Measurements from ENCODE around the gene CANX. TPM values are rescaled to one million over a fixed set of nuclear protein-coding genes. Genes with fewer than 3 reads are reported as not detected.
A peak's percentile ranks its signal among the peaks of the same experiment; 100 is the strongest.

The CANX gene
- total and polyA plus RNA-seq, 2 of the 13 experiments (the other 11 are each of a cell fraction or from before 2014, with no cell fraction given): 477 to 680 TPM

DNA sequence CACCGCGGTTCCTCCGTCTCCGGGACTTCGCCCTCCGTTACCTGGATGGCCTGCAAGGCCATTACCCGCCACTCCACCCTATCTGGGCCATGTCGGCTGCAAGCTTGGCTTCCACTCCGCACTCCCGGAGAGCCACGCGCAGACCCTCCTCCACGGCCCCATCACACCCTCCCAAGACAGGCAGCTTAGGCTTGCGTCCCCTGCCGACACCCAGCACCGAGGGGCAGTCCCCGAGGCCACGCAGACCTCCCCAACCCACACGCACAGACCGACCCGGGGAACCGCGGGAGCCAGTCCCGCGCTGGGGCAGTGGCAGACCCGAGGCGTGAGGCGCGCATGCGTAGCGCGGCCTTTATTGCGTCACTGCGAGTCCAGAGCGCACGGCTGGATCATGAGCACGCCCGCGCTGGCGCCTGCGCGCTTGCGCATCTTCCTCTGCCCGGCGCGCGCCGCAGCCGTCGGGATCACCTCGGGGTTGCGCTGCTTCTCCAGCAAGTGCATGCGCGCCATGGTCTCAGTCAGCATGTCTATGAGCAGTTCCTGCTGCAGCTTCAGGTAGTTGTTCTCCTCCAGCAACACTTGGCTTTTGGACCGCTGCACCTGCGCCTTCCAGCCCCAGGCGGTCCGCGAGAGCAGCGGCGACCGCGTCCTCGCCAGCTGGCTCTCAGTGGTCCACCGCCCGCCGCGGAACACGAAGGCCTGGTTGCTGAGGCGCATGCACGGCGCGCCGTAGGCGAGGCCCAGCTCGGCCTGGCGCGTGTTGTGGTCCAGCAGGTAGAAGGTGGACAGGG lies 20.3 kb upstream of the CANX start (continued):
- TF ChIP-seq ZNF33B (CRISPR knock-in tag; IDR thresholded peaks at IDR 0.05): 0 out of 2 replicates have a peak, but pooled peaks have one; percentile 61
- TF ChIP-seq MTF2 (CRISPR knock-in tag; IDR thresholded peaks at IDR 0.05; ENCODE audit: borderline replicate concordance): 0 out of 2 replicates have a peak, but pooled peaks have one; percentile 58
- TF ChIP-seq YEATS2 (CRISPR knock-in tag; IDR thresholded peaks at IDR 0.05; ENCODE audit: borderline replicate concordance): peak; percentile 85
- TF ChIP-seq KLF15 (CRISPR knock-in tag; IDR thresholded peaks at IDR 0.05; ENCODE audit: borderline replicate concordance): no peak; the same call in 1 of the 2 replicates
- no peak for TF ChIP-seq ZKSCAN1 (IDR thresholded peaks at IDR 0.05; ENCODE audit: low read length)
- TF ChIP-seq, protein P1, sequence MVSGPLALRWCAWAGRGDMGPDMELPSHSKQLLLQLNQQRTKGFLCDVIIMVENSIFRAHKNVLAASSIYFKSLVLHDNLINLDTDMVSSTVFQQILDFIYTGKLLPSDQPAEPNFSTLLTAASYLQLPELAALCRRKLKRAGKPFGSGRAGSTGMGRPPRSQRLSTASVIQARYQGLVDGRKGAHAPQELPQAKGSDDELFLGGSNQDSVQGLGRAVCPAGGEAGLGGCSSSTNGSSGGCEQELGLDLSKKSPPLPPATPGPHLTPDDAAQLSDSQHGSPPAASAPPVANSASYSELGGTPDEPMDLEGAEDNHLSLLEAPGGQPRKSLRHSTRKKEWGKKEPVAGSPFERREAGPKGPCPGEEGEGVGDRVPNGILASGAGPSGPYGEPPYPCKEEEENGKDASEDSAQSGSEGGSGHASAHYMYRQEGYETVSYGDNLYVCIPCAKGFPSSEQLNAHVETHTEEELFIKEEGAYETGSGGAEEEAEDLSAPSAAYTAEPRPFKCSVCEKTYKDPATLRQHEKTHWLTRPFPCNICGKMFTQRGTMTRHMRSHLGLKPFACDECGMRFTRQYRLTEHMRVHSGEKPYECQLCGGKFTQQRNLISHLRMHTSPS (CRISPR knock-in tag; IDR thresholded peaks at IDR 0.05; ENCODE audit: low read depth): peak; percentile 42
- TF ChIP-seq ZFAT (CRISPR knock-in tag; conservative IDR thresholded peaks at IDR 0.05): no peak; the same call in 1 of the 2 replicates
- no peak for TF ChIP-seq ATAD3A (CRISPR knock-in tag; IDR thresholded peaks at IDR 0.05)
- TF ChIP-seq, protein P2, sequence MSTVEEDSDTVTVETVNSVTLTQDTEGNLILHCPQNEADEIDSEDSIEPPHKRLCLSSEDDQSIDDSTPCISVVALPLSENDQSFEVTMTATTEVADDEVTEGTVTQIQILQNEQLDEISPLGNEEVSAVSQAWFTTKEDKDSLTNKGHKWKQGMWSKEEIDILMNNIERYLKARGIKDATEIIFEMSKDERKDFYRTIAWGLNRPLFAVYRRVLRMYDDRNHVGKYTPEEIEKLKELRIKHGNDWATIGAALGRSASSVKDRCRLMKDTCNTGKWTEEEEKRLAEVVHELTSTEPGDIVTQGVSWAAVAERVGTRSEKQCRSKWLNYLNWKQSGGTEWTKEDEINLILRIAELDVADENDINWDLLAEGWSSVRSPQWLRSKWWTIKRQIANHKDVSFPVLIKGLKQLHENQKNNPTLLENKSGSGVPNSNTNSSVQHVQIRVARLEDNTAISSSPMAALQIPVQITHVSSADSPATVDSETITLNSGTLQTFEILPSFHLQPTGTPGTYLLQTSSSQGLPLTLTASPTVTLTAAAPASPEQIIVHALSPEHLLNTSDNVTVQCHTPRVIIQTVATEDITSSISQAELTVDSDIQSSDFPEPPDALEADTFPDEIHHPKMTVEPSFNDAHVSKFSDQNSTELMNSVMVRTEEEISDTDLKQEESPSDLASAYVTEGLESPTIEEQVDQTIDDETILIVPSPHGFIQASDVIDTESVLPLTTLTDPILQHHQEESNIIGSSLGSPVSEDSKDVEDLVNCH (CRISPR knock-in tag; IDR thresholded peaks at IDR 0.05): peak; percentile 79; the same call in 1 of the 2 replicates
- no peak for TF ChIP-seq TP53 (CRISPR knock-in tag; conservative IDR thresholded peaks at IDR 0.05)
- no peak for TF ChIP-seq ZNF17 (CRISPR knock-in tag; IDR thresholded peaks at IDR 0.05)
- peak; percentile 47; the same call in 1 of the 2 replicates for TF ChIP-seq ZNF724P (CRISPR knock-in tag; IDR thresholded peaks at IDR 0.05; ENCODE audit: borderline replicate concordance)
- TF ChIP-seq ZNF720 (CRISPR knock-in tag; IDR thresholded peaks at IDR 0.05): no peak
- no peak for TF ChIP-seq RAD51 (IDR thresholded peaks at IDR 0.05; ENCODE audit: borderline replicate concordance)
- TF ChIP-seq GATAD1 (CRISPR knock-in tag; IDR thresholded peaks at IDR 0.05): peak; percentile 87
- TF ChIP-seq ZNF12 (CRISPR knock-in tag; IDR thresholded peaks at IDR 0.05): 0 out of 2 replicates have a peak, but pooled peaks have one; percentile 15
- TF ChIP-seq ZNF256 (CRISPR knock-in tag; conservative IDR thresholded peaks at IDR 0.05): no peak
- TF ChIP-seq SATB2 (CRISPR knock-in tag; IDR thresholded peaks at IDR 0.05): no peak; the same call in none of the 2 replicates
- TF ChIP-seq HOXA3 (CRISPR knock-in tag; IDR thresholded peaks at IDR 0.05): peak; percentile 94
- no peak for TF ChIP-seq ZNF577 (CRISPR knock-in tag; IDR thresholded peaks at IDR 0.05; ENCODE audit: borderline replicate concordance, low read depth)
- TF ChIP-seq ZNF282 (IDR thresholded peaks at IDR 0.05; ENCODE audit: partially characterized antibody): no peak
- TF ChIP-seq RBFOX2 (IDR thresholded peaks at IDR 0.05; ENCODE audit: low read depth, low read length): peak; percentile 99
- TF ChIP-seq SIX4 (CRISPR knock-in tag; IDR thresholded peaks at IDR 0.05): peak; percentile 44; the same call in 1 of the 2 replicates
- TF ChIP-seq ZNF749 (CRISPR knock-in tag; IDR thresholded peaks at IDR 0.05; ENCODE audit: borderline replicate concordance): peak; percentile 84
- TF ChIP-seq ZNF570 (CRISPR knock-in tag; IDR thresholded peaks at IDR 0.05; ENCODE audit: borderline replicate concordance): peak; percentile 82; the same call in 1 of the 2 replicates
- peak; percentile 98 for TF ChIP-seq ZNF224 (CRISPR knock-in tag; IDR thresholded peaks at IDR 0.05)
- peak; percentile 81 for TF ChIP-seq ZNF792 (CRISPR knock-in tag; IDR thresholded peaks at IDR 0.05)

All from HepG2 (cell line).